GM10266 (cell line): ENCODE data around the gene CUX1.

Experiments used
- DNase-seq: peaks from one replicate; pipeline ENCODE4 v3.0.0; 2012; ENCODE audit errors: extremely low spot score
- TF ChIP-seq, protein P1 (sequence below): IDR thresholded peaks from 2 replicates; pipeline ENCODE4 v1.5.1; 2012; ENCODE audit warnings: mild to moderate bottlenecking, low read depth; ENCODE audit not compliant: control insufficient read depth, insufficient read depth; ENCODE audit errors: missing control alignments

CUX1 gene

DNA sequence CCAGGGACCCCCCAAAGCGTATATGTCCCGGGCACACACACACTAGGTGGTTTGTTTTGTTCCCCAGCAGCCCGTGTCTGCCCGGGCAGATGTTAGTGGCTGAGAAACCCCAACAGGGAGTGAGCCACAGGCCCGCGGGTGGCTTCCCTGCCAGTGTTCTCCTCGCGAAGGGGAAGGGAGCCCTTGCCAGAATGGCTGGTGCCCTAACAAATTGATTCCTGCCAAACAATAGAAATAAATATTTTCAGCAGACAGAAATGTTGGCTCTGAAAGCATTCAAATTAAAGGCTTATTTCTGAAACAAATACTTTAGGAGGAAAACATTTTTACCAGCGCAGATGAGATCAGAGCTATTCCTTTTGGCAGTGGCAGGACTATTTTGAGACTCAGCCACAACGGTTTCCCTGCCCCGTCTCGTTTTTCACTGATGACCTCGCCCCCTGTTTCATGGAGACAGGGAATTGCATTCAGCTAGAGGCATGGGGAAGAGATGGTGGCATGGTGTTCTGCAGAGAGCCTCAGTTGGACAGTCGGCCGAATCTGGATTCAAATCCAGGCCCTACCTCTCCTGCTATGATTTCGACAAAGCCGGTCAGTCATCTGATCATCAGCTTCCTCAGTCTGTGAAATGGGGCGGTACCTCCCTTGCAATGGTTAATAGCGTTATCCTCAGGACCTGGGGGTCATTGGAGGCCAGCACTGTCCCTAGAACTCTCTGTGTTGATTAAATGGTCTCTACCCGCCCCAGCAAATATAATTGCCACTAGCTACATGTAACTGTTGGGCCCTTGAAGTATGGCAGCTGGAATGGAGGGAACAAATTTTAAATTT is 84.5 kb downstream of the CUX1 start:
- TF ChIP-seq, protein P1, sequence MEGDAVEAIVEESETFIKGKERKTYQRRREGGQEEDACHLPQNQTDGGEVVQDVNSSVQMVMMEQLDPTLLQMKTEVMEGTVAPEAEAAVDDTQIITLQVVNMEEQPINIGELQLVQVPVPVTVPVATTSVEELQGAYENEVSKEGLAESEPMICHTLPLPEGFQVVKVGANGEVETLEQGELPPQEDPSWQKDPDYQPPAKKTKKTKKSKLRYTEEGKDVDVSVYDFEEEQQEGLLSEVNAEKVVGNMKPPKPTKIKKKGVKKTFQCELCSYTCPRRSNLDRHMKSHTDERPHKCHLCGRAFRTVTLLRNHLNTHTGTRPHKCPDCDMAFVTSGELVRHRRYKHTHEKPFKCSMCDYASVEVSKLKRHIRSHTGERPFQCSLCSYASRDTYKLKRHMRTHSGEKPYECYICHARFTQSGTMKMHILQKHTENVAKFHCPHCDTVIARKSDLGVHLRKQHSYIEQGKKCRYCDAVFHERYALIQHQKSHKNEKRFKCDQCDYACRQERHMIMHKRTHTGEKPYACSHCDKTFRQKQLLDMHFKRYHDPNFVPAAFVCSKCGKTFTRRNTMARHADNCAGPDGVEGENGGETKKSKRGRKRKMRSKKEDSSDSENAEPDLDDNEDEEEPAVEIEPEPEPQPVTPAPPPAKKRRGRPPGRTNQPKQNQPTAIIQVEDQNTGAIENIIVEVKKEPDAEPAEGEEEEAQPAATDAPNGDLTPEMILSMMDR = no peak
- DNase-seq = no peak

DNA sequence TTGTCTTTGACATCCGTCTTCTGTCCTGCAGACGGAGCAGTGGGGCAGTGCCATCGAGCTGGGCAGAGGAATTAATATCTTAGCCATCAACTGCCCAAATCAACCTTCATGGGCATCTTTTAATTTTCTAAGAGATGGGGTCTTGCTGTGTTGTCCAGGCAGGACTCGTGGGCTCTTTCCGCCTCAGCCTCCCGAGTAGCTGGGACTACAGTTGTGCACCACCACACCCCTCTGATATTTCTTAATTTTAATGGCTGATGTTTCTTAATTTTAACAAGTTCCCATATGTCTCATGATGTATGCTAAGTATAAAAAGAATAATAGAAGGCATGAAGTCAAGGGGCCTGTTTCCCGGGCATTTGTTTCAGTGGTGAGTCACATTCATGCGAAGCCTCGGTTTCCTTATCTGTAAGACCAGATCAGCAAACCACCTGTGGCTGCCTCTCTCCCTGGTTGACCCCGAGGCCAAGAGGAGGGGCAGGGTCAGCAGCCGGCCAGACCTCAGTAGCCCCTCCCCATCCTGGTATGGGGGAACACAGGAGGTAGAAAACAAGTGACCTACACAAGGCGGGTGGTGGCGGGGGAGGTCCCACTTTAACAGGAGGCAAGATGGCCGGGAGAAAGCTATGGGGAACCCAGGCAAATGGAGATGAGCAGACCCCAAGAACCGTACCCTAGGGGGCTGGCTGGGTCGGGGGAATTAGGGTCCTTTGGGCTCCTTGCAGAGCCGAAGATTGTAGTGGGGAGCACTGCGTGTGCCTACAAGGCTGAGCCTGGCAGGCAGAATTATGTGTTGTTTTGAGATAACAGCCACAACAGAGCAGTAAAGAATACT is 85.5 kb downstream of the CUX1 start:
- TF ChIP-seq, protein P1 = no peak
- no peak for DNase-seq

DNA sequence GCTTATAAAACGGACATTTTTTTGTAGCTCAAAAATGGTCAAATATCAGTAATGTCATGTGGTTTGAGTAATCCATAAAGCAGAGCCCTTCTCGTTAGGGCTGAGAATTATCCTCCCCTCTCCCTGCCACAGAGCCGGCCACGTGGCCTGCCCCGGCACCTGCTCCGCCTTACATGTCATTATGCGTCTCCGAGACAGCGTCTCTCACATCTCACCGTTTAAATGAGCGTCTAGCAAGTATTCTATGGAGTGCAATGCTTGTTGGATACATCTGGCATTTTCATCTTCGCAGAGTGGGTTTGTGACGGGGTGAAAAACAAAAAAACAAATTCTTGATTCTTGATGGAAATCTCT is 86.1 kb downstream of the CUX1 start:
- DNase-seq = no peak
- TF ChIP-seq, protein P1 = no peak

DNA sequence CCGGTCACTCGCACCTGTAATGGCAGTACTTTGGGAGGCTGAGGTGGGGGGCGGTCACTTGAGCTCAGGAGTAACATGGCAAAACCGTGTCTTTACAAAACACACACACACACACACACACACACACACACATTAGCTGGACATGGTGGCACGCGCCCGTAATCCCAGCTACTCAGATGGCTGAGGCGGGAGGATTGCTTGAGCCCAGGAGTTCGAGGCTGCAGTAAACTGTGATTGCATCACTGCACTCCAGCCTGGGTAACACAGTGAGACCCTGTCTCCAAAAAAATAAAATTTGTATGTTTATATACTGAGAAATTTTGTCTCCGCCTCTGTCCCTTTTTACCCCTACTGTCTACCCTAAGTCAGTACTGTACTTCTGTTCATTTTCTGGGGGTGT is 86.6 kb downstream of the CUX1 start:
- TF ChIP-seq, protein P1 = no peak
- DNase-seq = no peak

DNA sequence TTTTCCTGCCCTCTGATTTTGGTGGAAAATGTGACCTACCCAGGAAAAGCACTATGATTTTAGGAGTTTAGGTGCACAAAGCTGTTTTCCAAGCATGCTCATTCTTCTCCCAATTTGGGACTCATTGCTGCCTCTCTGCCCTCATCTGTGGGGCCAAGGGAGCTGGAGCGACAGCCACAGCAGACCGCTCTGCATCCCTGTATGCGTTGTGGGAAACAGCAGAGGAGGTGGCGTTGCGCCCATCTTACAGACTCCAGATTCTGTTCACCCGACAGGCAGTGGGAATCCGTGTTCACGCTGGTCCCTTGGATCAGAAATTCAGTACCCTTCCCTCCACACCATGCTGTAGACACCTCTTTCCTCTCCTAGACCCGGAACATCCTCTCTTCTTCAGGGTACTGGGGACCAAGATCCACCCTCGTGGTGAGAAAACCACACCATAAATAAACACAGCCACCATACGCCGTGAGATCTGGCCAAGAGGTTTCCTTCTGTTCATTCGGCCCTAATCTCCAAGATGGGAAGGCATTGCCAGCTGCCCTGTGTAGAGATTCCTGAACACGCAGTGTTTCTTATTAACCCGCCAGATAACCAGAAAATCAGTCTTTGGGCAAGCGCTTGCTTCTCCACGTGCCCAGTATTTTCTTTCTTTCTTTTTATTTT is 87.9 kb downstream of the CUX1 start:
- TF ChIP-seq, protein P1 = no peak

DNA sequence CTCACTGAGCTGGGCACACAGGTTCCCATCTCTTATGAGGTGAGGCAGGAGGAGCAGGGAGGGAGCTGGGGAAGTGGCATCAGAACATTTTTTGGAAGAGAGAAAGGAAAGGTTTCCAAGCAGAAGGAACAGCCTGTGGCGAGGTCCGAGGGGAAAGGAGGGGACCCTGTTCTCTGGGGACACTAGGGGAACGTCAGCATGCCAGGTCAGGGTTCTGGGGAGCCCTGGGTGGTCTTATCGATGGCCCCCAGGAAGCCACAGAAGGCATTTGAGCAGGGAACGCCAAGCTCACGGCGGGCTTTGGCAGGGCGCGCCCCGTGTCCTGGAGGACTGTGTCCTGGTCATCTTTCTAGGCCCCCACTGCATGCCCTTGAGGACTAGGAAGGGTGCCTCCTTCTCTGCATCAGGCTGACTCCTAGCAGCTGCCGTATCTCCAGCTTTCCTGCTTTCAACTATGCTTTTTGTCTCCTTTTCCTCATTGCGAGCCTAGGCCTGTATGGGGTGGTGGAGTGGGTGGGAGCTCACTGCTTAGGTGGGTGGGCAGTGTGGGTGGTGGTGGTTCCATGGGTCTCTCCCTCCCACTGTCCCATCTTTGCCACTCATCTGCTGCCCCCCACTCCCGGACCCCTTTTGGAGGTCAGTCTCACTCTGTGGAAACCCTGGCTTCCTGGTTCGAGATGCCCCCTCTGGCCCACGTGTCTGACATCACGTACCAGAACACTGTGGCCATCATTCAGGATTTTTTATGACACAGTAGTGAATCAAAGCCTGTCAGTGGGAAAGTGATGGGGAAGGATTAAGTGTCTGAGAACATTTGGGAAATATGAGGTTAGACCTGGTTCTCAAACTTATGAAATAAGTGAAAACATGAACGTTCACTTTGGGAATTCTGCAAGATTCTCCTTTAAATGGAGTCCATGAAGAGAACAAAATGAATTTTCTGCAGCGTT is 89.1 kb downstream of the CUX1 start:
- DNase-seq = no peak
- TF ChIP-seq, protein P1 = no peak

More for the DNA sequence above, 87.9 kb downstream of the CUX1 start:
- DNase-seq = no peak
